Panc1 (cell line): ENCODE measurements around the gene GLB1L2. TPM values are rescaled to one million over a fixed set of nuclear protein-coding genes. Genes with fewer than 3 reads are reported as not detected.
"Not testable (repeated sequence)": the region's sequence is repeated elsewhere in the genome, so short reads cannot be mapped to it uniquely, and the experiment has no call there.

Source experiments
- ATAC-seq: fragments of 200-7000 bp; cut with Tn5 transposase; 2 replicates; pipeline ENCODE4 v1.9.1; 2020; ENCODE audit warnings: mild to moderate bottlenecking, moderate library complexity
- BruUV-seq: library from RNA; stranded (reverse); fragments of 400-500 nt; replicated peaks from 2 replicates; lab custom pipeline; 2021; lab: Mats Ljungman, UMichigan
- CTCF ChIA-PET: fragments of 300-600 bp; sonication (Branson Sonifier 250); formaldehyde crosslinking; loops from one replicate; lab custom pipeline; 2022; ENCODE audit warnings: antibody characterized with exemption; lab: Charles Lee
- POLR2A ChIA-PET: fragments of 300-600 bp; sonication (Branson Sonifier 250); formaldehyde crosslinking; loops from one replicate; lab custom pipeline; 2022; ENCODE audit warnings: antibody characterized with exemption; lab: Charles Lee
- DNase-seq: peaks from one replicate; pipeline ENCODE4 v3.0.0-alpha.2; 2010; ENCODE audit warnings: low read depth, low spot score
- H3K27ac ChIP-seq: 2 replicates; pipeline ENCODE4 v1.5.1; 2011; ENCODE audit warnings: mild to moderate bottlenecking, low read length, inconsistent platforms
- H3K27me3 ChIP-seq: fragments of 200-500 bp; sonication (Bioruptor generic); 2 replicates; pipeline ENCODE4 v1.6.0; 2014; ENCODE audit warnings: low read length, inconsistent platforms; ENCODE audit not compliant: control insufficient read depth, insufficient read depth
- H3K36me3 ChIP-seq: fragments of 200-500 bp; sonication (Bioruptor generic); 2 replicates; pipeline ENCODE4 v1.5.1; 2014; ENCODE audit warnings: inconsistent platforms, mild to moderate bottlenecking, low read length, moderate library complexity; ENCODE audit not compliant: control insufficient read depth, insufficient read depth
- H3K4me1 ChIP-seq: 2 replicates; pipeline ENCODE4 v1.5.1; 2011; ENCODE audit warnings: inconsistent platforms, mild to moderate bottlenecking, low read length, moderate library complexity; ENCODE audit not compliant: control insufficient read depth, insufficient read depth
- H3K4me3 ChIP-seq, 2 experiments: 2 replicates each; pipeline ENCODE4 v1.5.1; 2011 to 2012; ENCODE audit warnings: low read depth in 2 of 2, low read length in 2 of 2, mild to moderate bottlenecking in 2 of 2, inconsistent platforms in 1 of 2, moderate library complexity in 1 of 2
- H3K9me3 ChIP-seq: fragments of 200-500 bp; sonication (Bioruptor generic); 2 replicates; pipeline ENCODE4 v1.5.1; 2014; ENCODE audit warnings: low read depth, mild to moderate bottlenecking, inconsistent platforms, low read length, moderate library complexity; ENCODE audit not compliant: control insufficient read depth, insufficient read depth
- POLR2AphosphoS5 ChIP-seq: IDR thresholded peaks from 2 replicates; pipeline ENCODE4 v1.6.1; 2012; ENCODE audit warnings: mild to moderate bottlenecking, low read depth, low read length, moderate library complexity
- SIN3A ChIP-seq: IDR thresholded peaks from 2 replicates; pipeline ENCODE4 v1.6.1; 2012; ENCODE audit warnings: low read depth, mild to moderate bottlenecking, low read length, moderate library complexity, borderline replicate concordance; ENCODE audit not compliant: insufficient read depth
- TCF7L2 ChIP-seq: IDR thresholded peaks from 2 replicates; pipeline ENCODE4 v1.6.1; 2011; ENCODE audit warnings: mild to moderate bottlenecking, low read depth, low read length, inconsistent platforms
- in situ Hi-C: cut with HindIII; loops from 2 replicates; pipeline ENCODE4 v1.10.0; 2016; ENCODE audit warnings: low sequenced_read_pairs, low pct_unique_long_range_greater_than_20kb
- intact Hi-C: fragments of 100-400 bp; cut with micrococcal nuclease; formaldehyde crosslinking; loops from one replicate; pipeline ENCODE4 v1.10.0; 2022; ENCODE audit not compliant: unreplicated experiment
- total RNA-seq: library from RNA; stranded (reverse); gene quantifications from one replicate; pipeline ENCODE4 v1.2.1, GENCODE V29; 2021; ENCODE audit not compliant: unreplicated experiment
- TF ChIP-seq, protein P1 (sequence below): fragments of 450-650 bp; IDR thresholded peaks from 2 replicates; pipeline ENCODE4 v1.5.1; 2017; ENCODE audit warnings: mild to moderate bottlenecking
- TF ChIP-seq, protein P2 (sequence below), 2 experiments: IDR thresholded peaks; 2 replicates each; pipeline ENCODE4 v1.6.1; 2011 to 2012; ENCODE audit warnings: low read depth in 2 of 2, control low read depth in 1 of 2, low read length in 1 of 2, mild to moderate bottlenecking in 1 of 2, moderate library complexity in 1 of 2; ENCODE audit not compliant: insufficient read depth in 1 of 2

GLB1L2 gene
- total RNA-seq, 1 experiment from 2014 or later: 10.4 TPM

DNA sequence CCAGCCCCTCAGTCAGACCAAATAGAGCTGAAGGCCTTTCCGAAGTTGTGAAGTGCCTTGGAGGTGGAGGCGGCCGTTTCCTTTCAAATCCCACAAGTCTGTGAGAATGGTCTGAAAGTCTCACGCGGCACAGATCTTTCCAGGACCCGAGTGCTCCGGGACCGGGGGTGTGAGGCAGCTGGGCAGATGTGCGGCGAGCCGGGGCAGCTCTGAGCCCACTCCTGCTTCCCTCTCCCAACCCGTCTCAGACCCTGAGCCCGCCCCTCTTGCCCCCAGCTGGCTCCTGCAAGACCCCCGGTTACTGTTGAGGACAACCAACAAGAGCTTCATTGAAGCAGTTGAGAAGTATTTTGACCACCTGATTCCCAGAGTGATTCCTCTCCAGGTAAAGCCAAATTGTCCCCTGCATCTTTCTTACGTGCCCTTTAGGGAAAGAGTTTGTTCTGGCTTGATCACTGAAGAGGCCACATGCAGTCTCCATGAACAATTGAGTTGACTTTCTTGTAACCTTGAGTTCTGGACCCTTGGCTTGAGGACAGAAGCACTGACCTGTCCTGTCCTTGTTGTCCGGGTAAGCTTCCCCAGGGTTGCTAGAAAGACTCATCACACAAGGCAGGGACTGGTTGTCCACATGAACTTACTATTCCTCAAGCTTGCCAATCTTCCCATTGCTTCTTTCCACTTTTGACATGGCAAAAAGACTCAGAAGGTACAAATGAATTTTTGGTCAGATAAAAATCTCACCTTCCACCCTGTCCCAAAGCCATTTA is 48.1 kb upstream of the GLB1L2 start:
- intact Hi-C loops (no loop called here), in situ Hi-C loops (no loop called here)
- BruUV-seq: no TSS peak
- TF ChIP-seq TCF7L2: no peak
- TF ChIP-seq POLR2AphosphoS5: no peak
- no peak for TF ChIP-seq SIN3A
- TF ChIP-seq, protein P1, sequence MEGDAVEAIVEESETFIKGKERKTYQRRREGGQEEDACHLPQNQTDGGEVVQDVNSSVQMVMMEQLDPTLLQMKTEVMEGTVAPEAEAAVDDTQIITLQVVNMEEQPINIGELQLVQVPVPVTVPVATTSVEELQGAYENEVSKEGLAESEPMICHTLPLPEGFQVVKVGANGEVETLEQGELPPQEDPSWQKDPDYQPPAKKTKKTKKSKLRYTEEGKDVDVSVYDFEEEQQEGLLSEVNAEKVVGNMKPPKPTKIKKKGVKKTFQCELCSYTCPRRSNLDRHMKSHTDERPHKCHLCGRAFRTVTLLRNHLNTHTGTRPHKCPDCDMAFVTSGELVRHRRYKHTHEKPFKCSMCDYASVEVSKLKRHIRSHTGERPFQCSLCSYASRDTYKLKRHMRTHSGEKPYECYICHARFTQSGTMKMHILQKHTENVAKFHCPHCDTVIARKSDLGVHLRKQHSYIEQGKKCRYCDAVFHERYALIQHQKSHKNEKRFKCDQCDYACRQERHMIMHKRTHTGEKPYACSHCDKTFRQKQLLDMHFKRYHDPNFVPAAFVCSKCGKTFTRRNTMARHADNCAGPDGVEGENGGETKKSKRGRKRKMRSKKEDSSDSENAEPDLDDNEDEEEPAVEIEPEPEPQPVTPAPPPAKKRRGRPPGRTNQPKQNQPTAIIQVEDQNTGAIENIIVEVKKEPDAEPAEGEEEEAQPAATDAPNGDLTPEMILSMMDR: no peak
- TF ChIP-seq, protein P2, sequence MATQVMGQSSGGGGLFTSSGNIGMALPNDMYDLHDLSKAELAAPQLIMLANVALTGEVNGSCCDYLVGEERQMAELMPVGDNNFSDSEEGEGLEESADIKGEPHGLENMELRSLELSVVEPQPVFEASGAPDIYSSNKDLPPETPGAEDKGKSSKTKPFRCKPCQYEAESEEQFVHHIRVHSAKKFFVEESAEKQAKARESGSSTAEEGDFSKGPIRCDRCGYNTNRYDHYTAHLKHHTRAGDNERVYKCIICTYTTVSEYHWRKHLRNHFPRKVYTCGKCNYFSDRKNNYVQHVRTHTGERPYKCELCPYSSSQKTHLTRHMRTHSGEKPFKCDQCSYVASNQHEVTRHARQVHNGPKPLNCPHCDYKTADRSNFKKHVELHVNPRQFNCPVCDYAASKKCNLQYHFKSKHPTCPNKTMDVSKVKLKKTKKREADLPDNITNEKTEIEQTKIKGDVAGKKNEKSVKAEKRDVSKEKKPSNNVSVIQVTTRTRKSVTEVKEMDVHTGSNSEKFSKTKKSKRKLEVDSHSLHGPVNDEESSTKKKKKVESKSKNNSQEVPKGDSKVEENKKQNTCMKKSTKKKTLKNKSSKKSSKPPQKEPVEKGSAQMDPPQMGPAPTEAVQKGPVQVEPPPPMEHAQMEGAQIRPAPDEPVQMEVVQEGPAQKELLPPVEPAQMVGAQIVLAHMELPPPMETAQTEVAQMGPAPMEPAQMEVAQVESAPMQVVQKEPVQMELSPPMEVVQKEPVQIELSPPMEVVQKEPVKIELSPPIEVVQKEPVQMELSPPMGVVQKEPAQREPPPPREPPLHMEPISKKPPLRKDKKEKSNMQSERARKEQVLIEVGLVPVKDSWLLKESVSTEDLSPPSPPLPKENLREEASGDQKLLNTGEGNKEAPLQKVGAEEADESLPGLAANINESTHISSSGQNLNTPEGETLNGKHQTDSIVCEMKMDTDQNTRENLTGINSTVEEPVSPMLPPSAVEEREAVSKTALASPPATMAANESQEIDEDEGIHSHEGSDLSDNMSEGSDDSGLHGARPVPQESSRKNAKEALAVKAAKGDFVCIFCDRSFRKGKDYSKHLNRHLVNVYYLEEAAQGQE (IDR thresholded peaks at IDR 0.05; ENCODE audit: insufficient read depth in 1 of 2, low read depth in 2 of 2, low read length in 1 of 2): no peak
- ATAC-seq (no peak), DNase-seq (no peak)
- Histone ChIP-seq H3K4me1 (no peaks in the 10 kb centered on the region), H3K9me3 (no peaks in the 10 kb centered on the region), H3K36me3 (no peaks in the 10 kb centered on the region), H3K27me3 (peaks cover 5% of the 10 kb centered on the region), H3K27ac (no peak overlapping the region), H3K4me3 (no peak overlapping the region)
- CTCF ChIA-PET: no interaction called here
- POLR2A ChIA-PET: no interaction called here

DNA sequence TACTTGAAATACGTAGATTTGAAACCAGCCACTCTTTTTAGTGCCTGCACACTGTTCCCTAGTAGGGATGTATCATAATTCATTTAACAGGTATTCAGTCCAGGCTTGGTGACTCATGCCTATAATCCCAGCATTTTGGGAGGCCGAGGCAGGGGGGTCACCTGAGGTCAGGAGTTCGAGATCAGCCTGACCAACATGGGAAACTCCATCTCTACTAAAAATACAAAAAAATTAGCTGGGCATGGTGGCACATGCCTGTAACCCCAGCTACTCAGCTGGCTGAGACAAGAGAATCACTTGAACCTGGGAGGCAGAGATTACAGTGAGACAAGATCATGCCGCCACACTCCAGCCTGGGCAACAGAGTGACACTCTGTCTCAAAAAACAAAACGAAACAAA is 47.4 kb upstream of the GLB1L2 start:
- BruUV-seq, POLR2A ChIA-PET, H3K36me3 ChIP-seq, in situ Hi-C loops, H3K27ac ChIP-seq, DNase-seq, H3K9me3 ChIP-seq, H3K4me1 ChIP-seq, H3K4me3 ChIP-seq, ATAC-seq, intact Hi-C loops, CTCF ChIA-PET, H3K27me3 ChIP-seq: not testable (repeated sequence)

DNA sequence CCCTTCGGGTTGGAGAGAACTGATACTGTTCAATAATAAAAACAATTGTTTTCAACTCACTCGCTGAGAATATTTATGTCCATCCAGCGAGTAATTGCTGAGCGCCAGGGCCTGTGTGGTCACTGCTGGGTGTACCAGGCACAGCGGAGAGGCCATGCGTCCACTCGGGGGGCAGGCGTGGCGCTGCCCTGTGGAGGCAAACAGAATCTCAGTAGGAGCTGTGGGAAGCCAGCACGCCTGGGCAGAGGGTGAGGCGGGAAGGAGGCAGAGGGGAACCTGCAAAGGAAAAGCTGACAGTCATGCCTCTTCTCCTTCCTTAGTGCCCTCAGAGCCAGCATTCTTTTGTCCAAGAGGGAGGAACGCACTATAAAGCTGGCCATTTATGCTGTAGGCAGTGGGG is 44.2 kb upstream of the GLB1L2 start:
- Histone ChIP-seq H3K9me3 (no peaks in the 10 kb centered on the region), H3K36me3 (no peaks in the 10 kb centered on the region), H3K4me1 (no peaks in the 10 kb centered on the region), H3K27me3 (no peaks in the 10 kb centered on the region), H3K4me3 (no peak overlapping the region), H3K27ac (no peak overlapping the region)
- intact Hi-C loops: no loop called here
- CTCF ChIA-PET: no interaction called here
- in situ Hi-C loops: no loop called here
- DNase-seq (no peak), ATAC-seq (no peak)
- TF ChIP-seq SIN3A (no peak), TCF7L2 (no peak), POLR2AphosphoS5 (no peak)
- TF ChIP-seq, protein P1: no peak
- TF ChIP-seq, protein P2 (IDR thresholded peaks at IDR 0.05; ENCODE audit: insufficient read depth in 1 of 2, low read depth in 2 of 2, low read length in 1 of 2): no peak
- POLR2A ChIA-PET: no interaction called here
- no TSS peak for BruUV-seq
